GM12801 (cell line): Measurements from ENCODE around the gene OSTM1.

Source experiments
- CTCF ChIP-seq: IDR thresholded peaks from one replicate; pipeline ENCODE4 v1.5.1; 2011; ENCODE audit warnings: control low read depth; ENCODE audit not compliant: insufficient read length; ENCODE audit errors: extremely low read depth

OSTM1 gene

GRCh38 chr6:108093781-108094300 is 19.3 kb upstream of the OSTM1 start:
- no peak for TF ChIP-seq CTCF

- TF ChIP-seq CTCF, result no peak
Observed at GRCh38 chr6:108091288-108091687, 16.7 kb upstream of the OSTM1 start.

- no peak for TF ChIP-seq CTCF
Observed at GRCh38 chr6:108083349-108083748, 8.8 kb upstream of the OSTM1 start.

GRCh38 chr6:108082539-108082938 is 8.0 kb upstream of the OSTM1 start:
- no peak for TF ChIP-seq CTCF

- no peak for TF ChIP-seq CTCF
Observed at GRCh38 chr6:108080010-108080780, 5.7 kb upstream of the OSTM1 start.

- no peak for TF ChIP-seq CTCF
Observed at GRCh38 chr6:108078191-108078590, 3.6 kb upstream of the OSTM1 start.

GRCh38 chr6:108074057-108074358 is 533 bp downstream of the OSTM1 start:
- TF ChIP-seq CTCF, result no peak
